GM21825 (cell line): ENCODE data around the gene LHX3.
A peak's percentile ranks its signal among the peaks of the same experiment; 100 is the strongest.

Experiments used
- ATAC-seq: cut with Tn5 transposase; IDR thresholded peaks from one replicate; pipeline ENCODE4 v1.9.1; 2021; ENCODE audit warnings: mild to moderate bottlenecking, moderate library complexity; ENCODE audit not compliant: unreplicated experiment

LHX3 gene

DNA sequence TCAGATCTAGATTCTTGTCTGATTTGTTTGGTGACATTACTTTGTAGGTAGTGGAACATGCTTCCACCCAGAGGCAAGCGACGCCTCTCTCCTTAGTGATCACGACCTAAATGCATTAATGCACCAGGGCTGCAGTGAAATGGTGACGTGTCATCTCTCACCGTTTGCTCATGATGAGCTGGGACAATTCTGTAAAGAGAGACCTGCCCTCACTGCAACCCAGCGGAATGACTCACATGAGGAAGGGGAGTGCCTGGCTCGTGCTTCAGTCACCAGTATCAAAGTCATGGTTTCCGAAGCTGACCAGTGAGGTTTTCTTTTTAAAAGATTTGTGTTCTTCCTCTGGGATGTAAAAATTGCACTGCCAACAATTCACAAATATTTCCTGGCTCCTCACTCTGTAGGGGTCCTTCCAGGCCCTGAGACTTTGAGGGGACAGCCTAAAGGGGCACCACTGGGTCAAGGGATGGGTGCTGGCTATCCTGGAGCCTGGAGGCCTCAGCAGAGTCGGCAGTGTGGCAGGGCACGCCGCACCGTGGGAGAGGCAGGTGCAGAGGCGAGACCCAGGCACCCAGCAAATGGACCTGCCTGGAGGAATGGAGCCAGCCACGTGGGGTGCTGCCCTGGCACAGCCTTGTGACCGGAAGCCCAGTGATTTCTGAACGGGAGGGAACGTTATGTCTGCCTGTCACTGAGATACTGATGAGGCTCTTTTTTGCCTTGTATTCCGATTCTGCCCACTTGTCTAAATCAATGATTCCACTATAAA is 23.4 kb upstream of the LHX3 start:
- no peak for ATAC-seq

DNA sequence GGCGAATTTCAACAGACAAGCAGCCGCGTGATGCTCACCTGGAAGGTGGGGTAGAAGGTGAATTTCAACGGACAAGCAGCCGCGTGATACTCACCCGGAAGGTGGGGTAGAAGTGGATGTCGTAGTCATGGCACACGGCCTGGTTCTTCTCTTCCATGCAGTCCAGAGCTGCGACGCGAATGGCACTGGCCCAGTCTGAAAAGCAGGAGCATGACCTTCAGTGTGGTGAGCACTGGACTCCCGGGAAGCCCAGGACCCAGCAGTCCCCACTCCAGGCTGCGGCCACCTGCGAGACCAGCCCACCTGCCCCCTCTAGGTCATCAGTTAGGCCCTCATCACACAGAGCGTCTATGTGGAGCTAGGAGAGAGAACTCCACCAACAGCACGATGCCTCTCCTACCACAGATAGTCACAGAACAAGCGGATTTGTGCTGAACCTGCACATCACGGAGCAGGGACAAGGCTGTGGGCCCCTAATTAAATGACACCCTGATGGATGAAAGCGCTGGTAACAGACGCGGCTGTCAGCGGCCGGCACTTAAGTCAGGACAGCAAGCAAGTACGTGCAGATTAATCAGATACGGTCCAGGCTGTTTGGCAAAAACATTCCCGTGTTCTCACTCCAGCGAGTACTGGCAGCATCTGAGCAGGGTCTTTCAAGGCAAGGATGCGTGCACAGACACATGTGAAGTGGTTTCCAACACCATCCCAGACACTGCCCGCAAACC is 21.9 kb upstream of the LHX3 start:
- no peak for ATAC-seq

GRCh38 chr9:136225748-136226679 is 21.1 kb upstream of the LHX3 start:
- peak; percentile 47 for ATAC-seq

DNA sequence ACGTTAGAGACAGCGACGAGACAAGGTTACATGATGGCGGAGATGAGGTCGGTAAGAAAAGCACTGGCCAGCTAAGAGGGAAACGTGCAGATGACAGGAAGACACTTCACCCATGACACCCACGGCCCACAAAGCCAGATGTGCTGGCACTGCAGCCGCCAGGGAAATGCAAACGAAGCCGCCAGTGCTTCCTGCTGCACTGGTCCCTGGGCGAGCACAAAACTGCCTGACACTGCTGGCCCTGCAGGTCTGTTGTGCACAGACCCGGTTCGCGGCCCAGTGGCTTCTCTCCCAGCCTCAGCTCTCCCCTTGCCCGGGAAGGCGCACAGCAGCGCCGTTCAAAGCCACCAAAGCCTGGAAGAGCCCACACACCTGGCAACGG is 20.4 kb upstream of the LHX3 start:
- ATAC-seq: peak; percentile 44

GRCh38 chr9:136223871-136224640 is 19.1 kb upstream of the LHX3 start:
- no peak for ATAC-seq

GRCh38 chr9:136222906-136223285 is 18.0 kb upstream of the LHX3 start:
- ATAC-seq: no peak

- ATAC-seq: no peak
These were observed 17.4 kb upstream of the LHX3 start for GRCh38 chr9:136222166-136222905.

- ATAC-seq: no peak
These were observed 15.2 kb upstream of the LHX3 start for GRCh38 chr9:136220017-136220729.

DNA sequence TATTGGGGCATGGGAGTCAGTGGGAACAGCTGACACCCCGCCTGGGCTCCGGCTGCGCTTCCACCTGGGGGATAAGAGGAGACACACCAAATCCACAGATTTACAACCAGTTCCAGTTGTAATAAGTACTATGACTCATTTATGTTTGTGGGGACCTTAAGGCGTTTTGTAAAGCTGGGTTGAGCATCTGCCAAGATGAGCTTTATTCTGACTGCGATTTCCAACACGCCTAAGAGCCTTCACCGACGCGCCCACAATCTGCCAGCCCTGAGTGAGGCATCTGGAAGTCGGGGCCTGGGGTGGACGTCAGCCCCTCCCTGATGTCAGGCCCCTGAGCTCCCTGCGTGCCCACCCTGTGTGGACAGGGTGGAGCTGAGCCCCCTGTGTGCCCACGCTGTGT is 14.3 kb upstream of the LHX3 start:
- ATAC-seq: no peak

DNA sequence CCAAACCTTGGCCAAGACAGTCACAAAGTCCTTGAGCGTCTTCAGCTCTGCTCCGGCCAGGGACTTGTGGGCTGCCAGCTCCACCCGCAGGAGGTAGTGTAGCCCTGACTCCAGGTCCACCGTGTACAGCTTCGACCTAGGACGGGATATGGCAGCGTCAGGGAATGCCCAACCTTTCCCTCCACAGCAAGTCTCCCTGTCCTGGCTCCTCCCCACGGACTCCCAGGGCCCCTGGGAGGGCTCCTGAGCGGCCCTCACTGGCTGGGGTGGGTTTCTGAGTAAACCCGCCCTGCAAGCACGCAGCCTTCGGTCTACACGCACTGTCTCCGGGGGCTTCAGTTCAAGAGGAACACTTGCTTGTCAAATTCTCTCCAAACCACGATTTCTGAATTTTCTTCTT is 13.7 kb upstream of the LHX3 start:
- ATAC-seq: no peak

DNA sequence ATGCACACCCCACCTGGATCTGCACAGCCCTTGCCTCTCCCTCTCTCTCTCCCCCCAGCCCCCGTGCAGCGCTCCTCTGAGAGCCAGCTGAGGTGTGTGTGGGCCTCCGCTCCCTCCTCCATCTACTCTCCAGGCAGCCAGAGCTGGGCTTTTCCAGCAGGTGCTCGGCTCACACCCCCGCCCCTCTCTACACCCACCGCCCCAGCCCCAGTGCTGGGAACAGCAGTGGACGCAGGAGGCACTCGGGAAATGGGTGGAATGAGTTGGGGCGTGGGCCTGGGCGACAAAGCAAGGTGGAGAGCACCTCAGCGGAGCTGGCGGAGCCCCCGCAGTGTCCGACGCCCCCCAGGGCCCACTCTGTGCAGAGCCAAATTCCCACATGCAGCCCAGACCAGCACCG is 13.3 kb upstream of the LHX3 start:
- ATAC-seq: no peak

- ATAC-seq: no peak
These were observed 11.8 kb upstream of the LHX3 start for GRCh38 chr9:136216541-136217244.

DNA sequence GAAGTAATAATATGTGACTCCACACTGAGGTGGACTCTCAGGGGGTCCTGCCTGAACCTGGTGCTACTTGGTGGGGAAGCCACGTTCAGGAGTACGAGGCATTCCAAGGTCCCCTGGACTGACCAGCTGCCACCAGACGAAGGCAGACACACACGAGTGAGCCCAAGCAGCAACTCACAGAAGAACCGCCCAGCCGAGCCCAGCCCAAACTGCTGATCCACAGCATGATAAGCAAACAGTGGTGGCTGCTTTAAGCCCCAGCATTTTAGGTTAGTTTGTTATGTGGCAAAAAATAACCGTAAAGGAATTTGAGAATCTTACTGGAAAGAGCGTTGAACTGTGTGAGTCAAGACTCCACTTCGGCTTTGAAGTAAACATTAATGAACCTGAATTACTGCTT is 8.8 kb upstream of the LHX3 start:
- ATAC-seq: no peak

GRCh38 chr9:136212345-136212950 is 7.5 kb upstream of the LHX3 start:
- ATAC-seq: no peak

- ATAC-seq: no peak
These were observed 6.8 kb upstream of the LHX3 start for GRCh38 chr9:136211441-136212344.

DNA sequence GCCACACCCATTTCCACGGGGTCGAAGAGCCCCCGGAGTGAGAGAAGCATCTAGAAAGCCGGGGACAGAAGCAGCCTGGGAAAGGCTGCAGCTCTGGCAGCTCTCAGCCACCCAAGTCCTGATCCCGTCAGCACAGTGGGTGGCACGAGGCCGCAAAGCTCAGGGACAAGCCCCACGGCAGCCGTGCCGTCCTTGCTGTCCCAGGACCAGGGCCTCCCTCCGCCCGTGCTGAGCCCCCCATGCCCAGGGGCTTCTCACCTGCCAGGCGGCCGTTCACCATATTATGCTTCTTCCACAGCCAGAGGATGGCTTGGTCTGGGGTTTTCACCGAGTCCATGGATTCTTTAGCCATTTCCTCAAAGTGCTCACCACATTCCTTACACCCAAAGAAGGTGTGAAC is 6.1 kb upstream of the LHX3 start:
- ATAC-seq: no peak

- no peak for ATAC-seq
These were observed 5.3 kb upstream of the LHX3 start for GRCh38 chr9:136210276-136210675.
